H1 (cell line): ENCODE data around the gene OBP2B. TPM values are rescaled to one million over a fixed set of nuclear protein-coding genes. Genes with fewer than 3 reads are reported as not detected.

Source experiments
- CTCF ChIA-PET: fragments of 300-600 bp; sonication (Branson Sonifier 250); formaldehyde crosslinking; loops from one replicate; lab custom pipeline; 2021; ENCODE audit not compliant: partially characterized antibody; lab: Charles Lee
- POLR2A ChIA-PET: fragments of 300-600 bp; sonication (Branson Sonifier 250); formaldehyde crosslinking; loops from one replicate; lab custom pipeline; 2021; ENCODE audit warnings: inconsistent platforms; ENCODE audit not compliant: partially characterized antibody; lab: Charles Lee
- DNase-seq, 2 experiments: peaks; one replicate each; pipeline versions ENCODE4 v3.0.0 to v3.0.0-alpha.2; 2010 to 2022; ENCODE audit warnings: low spot score in 2 of 2, low read depth in 1 of 2, mixed read lengths in 1 of 2
- FAIRE-seq: peaks from 2 replicates; lab custom pipeline; 2011; peaks lifted over from hg19 to GRCh38; lab: Jason Lieb, UNC
- H2AFZ ChIP-seq: 2 replicates; pipeline ENCODE4 v1.8.1; 2012; ENCODE audit warnings: low read length, inconsistent platforms
- H2AK5ac ChIP-seq: 2 replicates; pipeline ENCODE4 v1.6.1; 2013; ENCODE audit warnings: low read depth, low read length
- H2BK120ac ChIP-seq: replicated peaks from 2 replicates; pipeline ENCODE3; 2013; ENCODE audit warnings: low read depth, low read length, inconsistent platforms
- H2BK12ac ChIP-seq: 2 replicates; pipeline ENCODE4 v1.6.1; 2013; ENCODE audit warnings: low read depth, low read length
- H2BK15ac ChIP-seq: 2 replicates; pipeline ENCODE4 v1.6.1; 2013; ENCODE audit warnings: low read length
- H2BK20ac ChIP-seq: 2 replicates; pipeline ENCODE4 v1.6.1; 2013; ENCODE audit warnings: low read length
- H2BK5ac ChIP-seq: 2 replicates; pipeline ENCODE4 v1.6.1; 2013; ENCODE audit warnings: low read depth, low read length
- H3K14ac ChIP-seq: 2 replicates; pipeline ENCODE4 v1.6.1; 2013; ENCODE audit warnings: inconsistent platforms; ENCODE audit not compliant: insufficient read length
- H3K18ac ChIP-seq: 2 replicates; pipeline ENCODE4 v1.6.1; 2013; ENCODE audit warnings: low read length; ENCODE audit errors: extremely low read depth
- H3K23ac ChIP-seq: 2 replicates; pipeline ENCODE4 v1.6.1; 2013; ENCODE audit warnings: inconsistent platforms; ENCODE audit not compliant: insufficient read length
- H3K23me2 ChIP-seq: 2 replicates; pipeline ENCODE4 v1.6.1; 2013; ENCODE audit warnings: low read depth, low read length
- H3K27ac ChIP-seq: 2 replicates; pipeline ENCODE4 v1.6.1; 2011; ENCODE audit warnings: low read depth, low read length, inconsistent platforms
- H3K27me3 ChIP-seq, 4 experiments: replicated peaks in 1 of 4; 1 replicate in 1 of 4; 2 replicates in 3 of 4; pipeline versions ENCODE4 v1.6.1 to v1.8.1; 2011 to 2013; ENCODE audit warnings: low read length in 3 of 4, mild to moderate bottlenecking in 3 of 4, inconsistent platforms in 2 of 4, mixed read lengths in 2 of 4, moderate library complexity in 1 of 4; ENCODE audit not compliant: control insufficient read depth in 3 of 4, insufficient read depth in 3 of 4; ENCODE audit errors: extremely low read depth in 1 of 4
- H3K36me3 ChIP-seq, 4 experiments: 2 replicates each; pipeline versions ENCODE4 v1.6.1 to v1.8.1; 2011 to 2013; ENCODE audit warnings: mild to moderate bottlenecking in 4 of 4, low read length in 3 of 4, moderate library complexity in 2 of 4, control low read depth in 1 of 4, inconsistent platforms in 1 of 4; ENCODE audit not compliant: insufficient read depth in 4 of 4, control insufficient read depth in 2 of 4
- H3K4ac ChIP-seq: replicated peaks from 2 replicates; pipeline ENCODE3; 2013; ENCODE audit warnings: low read length, low read depth, mixed read lengths, inconsistent platforms; ENCODE audit not compliant: insufficient read length
- H3K4me1 ChIP-seq, 4 experiments: replicated peaks in 1 of 4; 1 replicate in 1 of 4; 2 replicates in 3 of 4; pipeline versions ENCODE4 v1.6.1 to v1.8.1; 2011 to 2013; ENCODE audit warnings: low read length in 3 of 4, inconsistent platforms in 2 of 4, mixed read lengths in 1 of 4; ENCODE audit not compliant: insufficient read depth in 4 of 4, control insufficient read depth in 3 of 4
- H3K4me2 ChIP-seq, 2 experiments: 2 replicates each; pipeline versions ENCODE4 v1.6.1 to v1.8.1; 2011 to 2013; ENCODE audit warnings: low read depth in 2 of 2, low read length in 2 of 2, control low read depth in 1 of 2, inconsistent platforms in 1 of 2, mild to moderate bottlenecking in 1 of 2; ENCODE audit not compliant: insufficient read depth in 1 of 2
- H3K4me3 ChIP-seq, 4 experiments: fragments of 200-600, 300-600 bp in 1 of 4; sonication (generic), shearing (Covaris generic), sonication (Bioruptor Twin) in 1 of 4; 2 replicates each; pipeline versions ENCODE4 v1.5.1 to v1.8.1; 2011 to 2016; ENCODE audit warnings: low read length in 4 of 4, low read depth in 3 of 4, control low read depth in 2 of 4, inconsistent platforms in 2 of 4, mild to moderate bottlenecking in 2 of 4, mixed read lengths in 1 of 4, moderate library complexity in 1 of 4; ENCODE audit not compliant: insufficient read depth in 2 of 4; ENCODE audit errors: extremely low read depth in 1 of 4
- H3K56ac ChIP-seq: replicated peaks from 2 replicates; pipeline ENCODE3; 2013; ENCODE audit warnings: low read depth, mild to moderate bottlenecking, mixed read lengths, low read length, inconsistent platforms; ENCODE audit not compliant: insufficient read length
- H3K79me1 ChIP-seq: 2 replicates; pipeline ENCODE4 v1.6.1; 2013; ENCODE audit warnings: low read depth, low read length, control low read depth
- H3K79me2 ChIP-seq, 2 experiments: 2 replicates each; pipeline versions ENCODE4 v1.6.1 to v1.8.1; 2012 to 2013; ENCODE audit warnings: low read length in 2 of 2, mild to moderate bottlenecking in 2 of 2, inconsistent platforms in 1 of 2; ENCODE audit not compliant: insufficient read depth in 2 of 2, control insufficient read depth in 1 of 2
- H3K9ac ChIP-seq, 4 experiments: replicated peaks in 1 of 4; 1 replicate in 1 of 4; 2 replicates in 3 of 4; pipeline versions ENCODE4 v1.6.1 to v1.8.1; 2011 to 2013; ENCODE audit warnings: low read depth in 3 of 4, low read length in 3 of 4, control low read depth in 2 of 4, mild to moderate bottlenecking in 2 of 4, moderate library complexity in 2 of 4, inconsistent platforms in 1 of 4; ENCODE audit errors: extremely low read depth in 1 of 4
- H3K9me3 ChIP-seq, 2 experiments: 2 replicates each; pipeline versions ENCODE4 v1.6.1 to v1.8.1; 2012 to 2013; ENCODE audit warnings: mild to moderate bottlenecking in 2 of 2, moderate library complexity in 2 of 2, control low read depth in 1 of 2, inconsistent platforms in 1 of 2, low read depth in 1 of 2, low read length in 1 of 2, mixed read lengths in 1 of 2; ENCODE audit not compliant: insufficient read depth in 2 of 2
- H4K20me1 ChIP-seq, 2 experiments: replicated peaks in 1 of 2; 2 replicates each; pipeline versions ENCODE3 to v1.8.1; 2011 to 2013; ENCODE audit warnings: inconsistent platforms in 2 of 2, low read length in 2 of 2, mild to moderate bottlenecking in 1 of 2; ENCODE audit not compliant: insufficient read depth in 2 of 2, control insufficient read depth in 1 of 2
- H4K5ac ChIP-seq: 2 replicates; pipeline ENCODE4 v1.6.1; 2013; ENCODE audit warnings: low read length, low read depth, mixed read lengths, inconsistent platforms; ENCODE audit not compliant: insufficient read length
- H4K8ac ChIP-seq: 2 replicates; pipeline ENCODE4 v1.8.0; 2013; ENCODE audit warnings: mild to moderate bottlenecking, moderate library complexity, low read length, inconsistent platforms; ENCODE audit not compliant: insufficient read depth; ENCODE audit errors: extremely low read depth
- H4K91ac ChIP-seq: replicated peaks from 2 replicates; pipeline ENCODE3; 2013; ENCODE audit warnings: low read length, mixed read lengths, inconsistent platforms; ENCODE audit not compliant: insufficient read length
- CBX5 ChIP-seq: fragments of 300-800, 300-1000 bp; sonication (generic); IDR thresholded peaks from 2 replicates; pipeline ENCODE4 v1.7.1; 2016; ENCODE audit warnings: antibody characterized with exemption, low read length, low read depth
- E2F6 ChIP-seq: IDR thresholded peaks from 2 replicates; pipeline ENCODE4 v1.6.1; 2012; ENCODE audit warnings: inconsistent platforms
- RAD21 ChIP-seq, 2 experiments: IDR thresholded peaks in 1 of 2; conservative IDR thresholded peaks in 1 of 2; 2 replicates each; pipeline ENCODE4 v1.6.1; 2011; ENCODE audit warnings: low read depth in 2 of 2, low read length in 2 of 2, improper control_type of control experiment in 1 of 2, inconsistent platforms in 1 of 2, mild to moderate bottlenecking in 1 of 2, moderate library complexity in 1 of 2
- SAP30 ChIP-seq: fragments of 300-600 bp; sonication (generic); IDR thresholded peaks from 2 replicates; pipeline ENCODE4 v1.7.1; 2012; ENCODE audit warnings: low read length, moderate library complexity, mild to moderate bottlenecking, inconsistent platforms; ENCODE audit not compliant: insufficient read depth, insufficient replicate concordance
- SP2 ChIP-seq: IDR thresholded peaks from 2 replicates; pipeline ENCODE4 v1.6.1; 2012; ENCODE audit warnings: mild to moderate bottlenecking, low read length, inconsistent platforms
- SUZ12 ChIP-seq: fragments of 200-600 bp; sonication (generic); IDR thresholded peaks from 2 replicates; pipeline ENCODE4 v1.6.1; 2012; ENCODE audit warnings: mild to moderate bottlenecking, inconsistent platforms, low read length, moderate library complexity, mixed read lengths
- TAF7 ChIP-seq: optimal IDR thresholded peaks from 2 replicates; pipeline ENCODE3; 2011; ENCODE audit warnings: low read depth, mild to moderate bottlenecking, inconsistent platforms, low read length, moderate library complexity, borderline replicate concordance
- WGBS, 2 experiments: shearing (Covaris generic) in 1 of 2; methylation state at CpG; one replicate each; pipeline versions ENCODE4 v1.1.6 to v1.1.7; 2013 to 2015; ENCODE audit warnings: low lambda C conversion rate in 2 of 2, mixed read lengths in 2 of 2, inconsistent platforms in 1 of 2, low coverage in 1 of 2, missing lambda C conversion rate in 1 of 2; ENCODE audit not compliant: insufficient replicate concordance in 2 of 2, insufficient coverage in 1 of 2, insufficient read length in 1 of 2; ENCODE audit errors: extremely low coverage in 1 of 2, missing lambda C conversion rate in 1 of 2; 5-methylcytosine and 5-hydroxymethylcytosine counted together
- polyA plus RNA-seq, 7 experiments: library from polyadenylated mRNA; depleted of rRNA in 3 of 7; stranded (reverse) in 5 of 7; unstranded in 2 of 7; fragments of >200 nt in 5 of 7; fragments of 200-250 nt in 2 of 7; gene quantifications; 1 replicate in 5 of 7; 2 replicates in 1 of 7; 4 replicates in 1 of 7; pipeline versions ENCODE4 v1.2.1 to v1.2.3, GENCODE V29; 2011 to 2013; ENCODE audit warnings: missing spikeins in 2 of 7, mixed read lengths in 2 of 7
- total RNA-seq: library from RNA; stranded (reverse); fragmentation: NEBNext Ultra II Directional; extraction: Animal tissue kit (Norgen Biotek cat#: 25700); gene quantifications from 2 replicates; pipeline ENCODE4 v1.2.1, GENCODE V29; 2021

OBP2B gene
- total and polyA plus RNA-seq, 2 of the 8 experiments (the other 6 are each of a cell fraction or from before 2014, with no cell fraction given): not detected

GRCh38 chr9:133254471-133254870 lies 45.4 kb upstream of the OBP2B start:
- H2BK20ac ChIP-seq: no peak overlapping the region
- peaks cover 0 to 13% (median 4%) of the 10 kb centered on the region in 4 experiments; a peak in 6 of 7 replicates for H3K4me1 ChIP-seq
- ChIA-PET POLR2A (interaction anchor here (0.9 kb wide), 1 partner anchor 96 kb away, joined by 3 read pairs; no protein-coding TSS in a partner anchor), CTCF (interaction anchor here (2.7 kb wide), 1 partner anchor 68 kb away, joined by 14 read pairs; no protein-coding TSS in a partner anchor)
- no peak overlapping the region for H3K27ac ChIP-seq
- no peaks in the 10 kb centered on the region for H3K9me3 ChIP-seq
- H3K36me3 ChIP-seq: no peaks in the 10 kb centered on the region
- no peak overlapping the region for H4K5ac ChIP-seq
- no peaks in the 10 kb centered on the region for H3K79me1 ChIP-seq
- H2BK5ac ChIP-seq: no peak overlapping the region
- no peaks in the 10 kb centered on the region for H4K20me1 ChIP-seq
- no peak overlapping the region for H3K14ac ChIP-seq
- H4K8ac ChIP-seq: no peak overlapping the region
- H3K23me2 ChIP-seq: peaks cover 8% of the 10 kb centered on the region; the same call in 1 of the 2 replicates
- H2AK5ac ChIP-seq: no peak overlapping the region
- peak overlapping the region; percentile 39 for H3K56ac ChIP-seq
- H3K18ac ChIP-seq: no peak overlapping the region
- H3K4me2 ChIP-seq: no peak overlapping the region
- no peak for DNase-seq
- H3K23ac ChIP-seq: no peak overlapping the region
- H3K79me2 ChIP-seq: no peaks in the 10 kb centered on the region
- FAIRE-seq: no peak
- H4K91ac ChIP-seq: no peak overlapping the region
- WGBS, 2 experiments: 86% methylated on average over 5 of the region's 5 CpGs; no CpG with 5 or more reads in 1 of the 2 experiments
- H3K4me3 ChIP-seq: no peak overlapping the region
- H3K9ac ChIP-seq: no peak overlapping the region
- H2BK12ac ChIP-seq: no peak overlapping the region
- no peak overlapping the region for H2BK120ac ChIP-seq
- H3K4ac ChIP-seq: no peak overlapping the region
- no peak overlapping the region for H2BK15ac ChIP-seq
- H3K27me3 ChIP-seq: 0 out of 7 replicates have a peak, but pooled peaks cover 0 to 4% (median 0%) of the 10 kb centered on the region in 4 experiments
- H2AFZ ChIP-seq: no peak overlapping the region
- no peak for TF ChIP-seq TAF7
- no peak for TF ChIP-seq E2F6
- no peak for TF ChIP-seq CBX5
- TF ChIP-seq SAP30: no peak
- TF ChIP-seq SUZ12: no peak
- no peak for TF ChIP-seq RAD21 (IDR thresholded peaks at IDR 0.05 in 1 of 2, conservative IDR thresholded peaks at IDR 0.05 in 1 of 2; ENCODE audit: low read depth in 2 of 2, low read length in 2 of 2)
- TF ChIP-seq SP2: no peak
